K562 (cell line): ENCODE results near the gene RAP1GDS1. TPM values are rescaled to one million over a fixed set of nuclear protein-coding genes. Genes with fewer than 3 reads are reported as not detected.

Experiments
- ATAC-seq: fragments of 200-7000 bp; cut with Tn5 transposase; 3 replicates; pipeline ENCODE4 v1.9.1; 2020; ENCODE audit warnings: moderate library complexity
- BruUV-seq: library from RNA; stranded (reverse); fragments of 400-500 nt; replicated peaks from 2 replicates; lab custom pipeline; 2021; lab: Mats Ljungman, UMichigan
- CTCF ChIA-PET: fragments of 300-600 bp; formaldehyde crosslinking; extraction: SDS; loops from one replicate; lab custom pipeline; 2021; ENCODE audit warnings: low intra/inter-chr PET ratio; lab: Yijun Ruan, JAX
- POLR2A ChIA-PET: fragments of 300-600, 350-650 bp; sonication (Branson Sonifier 250); formaldehyde crosslinking; extraction: SDS; loops from one replicate; lab custom pipeline; 2021; ENCODE audit warnings: antibody characterized with exemption, inconsistent platforms; lab: Yijun Ruan, JAX
- DNase-seq, 4 experiments: peaks; one replicate each; pipeline versions ENCODE4 v3.0.0 to v3.0.0-alpha.2; 2011 to 2018; ENCODE audit warnings: low spot score in 3 of 4, mixed read lengths in 3 of 4; ENCODE audit errors: extremely low read depth in 1 of 4
- FAIRE-seq: peaks from 2 replicates; lab custom pipeline; 2011; peaks lifted over from hg19 to GRCh38; lab: Jason Lieb, UNC
- H2AFZ ChIP-seq: 2 replicates; pipeline ENCODE4 v1.6.0; 2011; ENCODE audit warnings: low read depth, low read length, control low read depth, inconsistent platforms
- H3K27ac ChIP-seq: fragments of 200-600 bp; 3 replicates; pipeline ENCODE4 v1.8.0; 2011; ENCODE audit warnings: low read depth, mild to moderate bottlenecking, control low read depth, inconsistent platforms, low read length, moderate library complexity, mixed read lengths; ENCODE audit errors: extremely low read depth
- H3K27me3 ChIP-seq, 2 experiments: fragments of 300-600 bp in 1 of 2; 2 replicates in 1 of 2; 3 replicates in 1 of 2; pipeline versions ENCODE4 v1.6.0 to v1.8.0; 2011; ENCODE audit warnings: inconsistent platforms in 2 of 2, low read length in 2 of 2, mild to moderate bottlenecking in 1 of 2, mixed read lengths in 1 of 2, moderate library complexity in 1 of 2; ENCODE audit not compliant: control insufficient read depth in 2 of 2, insufficient read depth in 2 of 2
- H3K36me3 ChIP-seq: fragments of 300-600 bp; 3 replicates; pipeline ENCODE4 v1.8.0; 2011; ENCODE audit warnings: mild to moderate bottlenecking, low read length, inconsistent platforms; ENCODE audit not compliant: control insufficient read depth, insufficient read depth
- H3K4me1 ChIP-seq, 2 experiments: fragments of 200-600 bp in 1 of 2; replicated peaks in 1 of 2; 2 replicates in 1 of 2; 3 replicates in 1 of 2; pipeline versions ENCODE4 v1.5.1 to v1.8.0; 2011; ENCODE audit warnings: inconsistent platforms in 2 of 2, low read length in 2 of 2, mild to moderate bottlenecking in 1 of 2, mixed read lengths in 1 of 2, moderate library complexity in 1 of 2; ENCODE audit not compliant: control insufficient read depth in 2 of 2, insufficient read depth in 2 of 2
- H3K4me2 ChIP-seq: 2 replicates; pipeline ENCODE4 v1.6.1; 2011; ENCODE audit warnings: low read length, control low read depth, inconsistent platforms, mixed read lengths; ENCODE audit not compliant: insufficient read depth
- H3K4me3 ChIP-seq: fragments of 200-600 bp; sonication (generic), shearing (Covaris generic); 2 replicates; pipeline ENCODE4 v1.5.1; 2016; ENCODE audit warnings: control low read depth, inconsistent platforms
- H3K79me2 ChIP-seq: fragments of 200-600 bp; 3 replicates; pipeline ENCODE4 v1.8.0; 2011; ENCODE audit warnings: low read length, inconsistent platforms; ENCODE audit not compliant: control insufficient read depth, insufficient read depth
- H3K9ac ChIP-seq, 2 experiments: 2 replicates each; pipeline versions ENCODE4 v1.6.0 to v1.6.1; 2011; ENCODE audit warnings: low read depth in 2 of 2, low read length in 2 of 2, control low read depth in 1 of 2, inconsistent platforms in 1 of 2, mild to moderate bottlenecking in 1 of 2, mixed read lengths in 1 of 2; ENCODE audit not compliant: insufficient read depth in 1 of 2
- H3K9me1 ChIP-seq: one replicate; pipeline ENCODE4 v1.6.0; 2011; ENCODE audit warnings: inconsistent platforms, mild to moderate bottlenecking, low read length, moderate library complexity; ENCODE audit not compliant: control insufficient read depth, insufficient read depth
- H3K9me3 ChIP-seq: replicated peaks from 2 replicates; pipeline ENCODE4 v1.5.1; 2011; ENCODE audit warnings: low read depth, low read length, inconsistent platforms; ENCODE audit not compliant: control insufficient read depth, insufficient read depth
- H4K20me1 ChIP-seq: replicated peaks from 2 replicates; pipeline ENCODE4 v1.6.1; 2011; ENCODE audit warnings: low read length, inconsistent platforms, mixed read lengths; ENCODE audit not compliant: control insufficient read depth, insufficient read depth
- BCOR ChIP-seq: fragments of 450-650 bp; IDR thresholded peaks from 2 replicates; pipeline ENCODE4 v1.6.1; 2016
- CXXC5 ChIP-seq: fragments of 250-450 bp; sonication (Bioruptor Pico); IDR thresholded peaks from 2 replicates; pipeline ENCODE4 v1.8.0; 2022; ENCODE audit warnings: inconsistent platforms, mild to moderate bottlenecking, moderate library complexity
- EZH2 ChIP-seq: IDR thresholded peaks from 2 replicates; pipeline ENCODE4 v1.6.1; 2012; ENCODE audit warnings: low read depth, mild to moderate bottlenecking, inconsistent platforms, low read length, borderline replicate concordance
- KAT7 ChIP-seq: sonication (generic); formaldehyde crosslinking; IDR thresholded peaks from 2 replicates; pipeline ENCODE4 v1.8.0; 2022; ENCODE audit warnings: missing genetic modification reagents, mild to moderate bottlenecking, borderline replicate concordance
- NFYB ChIP-seq: IDR thresholded peaks from 2 replicates; pipeline ENCODE4 v1.6.1; 2011; ENCODE audit warnings: mild to moderate bottlenecking, moderate library complexity; ENCODE audit not compliant: insufficient read length; ENCODE audit errors: extremely low read depth
- NR4A1 ChIP-seq, 2 experiments: fragments of 250-450 bp in 1 of 2; fragments of 450-650 bp in 1 of 2; sonication (Bioruptor Pico) in 1 of 2; IDR thresholded peaks; 2 replicates each; pipeline versions ENCODE4 v1.4.0 to v1.6.1; 2016 to 2020; ENCODE audit warnings: mild to moderate bottlenecking in 2 of 2, missing compliant biosample characterization in 1 of 2, missing genetic modification characterization in 1 of 2, moderate library complexity in 1 of 2
- STAT5A ChIP-seq: IDR thresholded peaks from 2 replicates; pipeline ENCODE4 v1.6.1; 2012; ENCODE audit warnings: low read length, inconsistent platforms, borderline replicate concordance
- ZEB2 ChIP-seq: fragments of 450-650 bp; IDR thresholded peaks from 2 replicates; pipeline ENCODE4 v1.6.1; 2016
- ZNF23 ChIP-seq: fragments of 250-450 bp; sonication (Bioruptor Pico); IDR thresholded peaks from 2 replicates; pipeline ENCODE4 v1.4.0; 2020; ENCODE audit warnings: mild to moderate bottlenecking
- ZNF395 ChIP-seq: fragments of 200-800 bp; sonication (Bioruptor generic); IDR thresholded peaks from 2 replicates; pipeline ENCODE4 v1.6.1; 2017; ENCODE audit warnings: missing genetic modification characterization, missing compliant biosample characterization
- ZNF445 ChIP-seq: fragments of 250-450 bp; sonication (Bioruptor Pico); IDR thresholded peaks from 2 replicates; pipeline ENCODE4 v1.4.0; 2020; ENCODE audit warnings: low read depth, mild to moderate bottlenecking, moderate library complexity
- ZNF561 ChIP-seq: fragments of 450-650 bp; formaldehyde crosslinking; conservative IDR thresholded peaks from 2 replicates; pipeline ENCODE4 v1.4.0; 2020; ENCODE audit warnings: mild to moderate bottlenecking, moderate library complexity
- ZNF696 ChIP-seq: fragments of 250-450 bp; sonication (Bioruptor Pico); conservative IDR thresholded peaks from 2 replicates; pipeline ENCODE4 v1.4.0; 2020; ENCODE audit warnings: mild to moderate bottlenecking, moderate library complexity
- ZNF699 ChIP-seq: fragments of 250-450 bp; sonication (Bioruptor Pico); IDR thresholded peaks from 2 replicates; pipeline ENCODE4 v1.8.0; 2021; ENCODE audit warnings: mild to moderate bottlenecking, moderate library complexity; ENCODE audit not compliant: insufficient replicate concordance
- ZSCAN29 ChIP-seq: fragments of 450-650 bp; IDR thresholded peaks from 2 replicates; pipeline ENCODE4 v1.6.1; 2017
- ZZZ3 ChIP-seq: fragments of 450-650 bp; IDR thresholded peaks from 2 replicates; pipeline ENCODE4 v1.6.1; 2016; ENCODE audit warnings: antibody characterized with exemption, mild to moderate bottlenecking, moderate library complexity
- WGBS: fragments of 100-300 bp; shearing (Covaris generic); methylation state at CpG from one replicate; pipeline ENCODE4 v1.1.6; 2016; ENCODE audit warnings: low coverage, mixed read lengths; ENCODE audit not compliant: insufficient coverage; ENCODE audit errors: missing lambda C conversion rate; 5-methylcytosine and 5-hydroxymethylcytosine counted together
- in situ Hi-C: fragments of 300-500 bp; cut with MboI; formaldehyde crosslinking; loops from 4 replicates; pipeline ENCODE4 v1.15.0; 2018; ENCODE audit warnings: inconsistent platforms, mixed read lengths
- intact Hi-C: fragments of 100-400 bp; cut with micrococcal nuclease; formaldehyde crosslinking; loops from 2 replicates; pipeline ENCODE4 v1.14.2; 2022
- polyA plus RNA-seq, 8 experiments: library from polyadenylated mRNA; depleted of rRNA in 4 of 8; stranded (reverse) in 5 of 8; unstranded in 3 of 8; fragments of >200 nt; fragmentation: Nextera tagmentation in 2 of 8; fragmentation: Illumina TruSeq in 1 of 8; extraction: Ambion mirVana in 2 of 8; extraction: Trizol in 1 of 8; gene quantifications; 2 replicates each; pipeline versions ENCODE4 v1.2.1 to v1.2.3, GENCODE V29; 2011 to 2014; ENCODE audit warnings: inconsistent platforms in 1 of 8, missing spikeins in 1 of 8
- total RNA-seq, 7 experiments: library from RNA; depleted of rRNA in 6 of 7; stranded (reverse); fragments of >200 nt in 6 of 7; fragmentation: Illumina TruSeq in 2 of 7; extraction: Trizol in 2 of 7; gene quantifications; 2 replicates each; pipeline versions ENCODE4 v1.2.1 to v1.2.3, GENCODE V29; 2011 to 2021; ENCODE audit warnings: low replicate concordance in 1 of 7

The RAP1GDS1 gene
- total and polyA plus RNA-seq, 9 of the 15 experiments (the other 6 are each of a cell fraction or from before 2014, with no cell fraction given), result 27.2 to 55.6 (median 31.5) TPM

- FAIRE-seq (no peak), ATAC-seq (no peak), DNase-seq (no peak)
- ChIA-PET CTCF (no interaction called here), POLR2A (no interaction called here)
- H3K27me3 ChIP-seq, result no peaks in the 10 kb centered on the region
- 69% methylated on average over 2 of the region's 2 CpGs for WGBS
- intact Hi-C loops (no loop called here), in situ Hi-C loops (no loop called here)
- H3K4me2 ChIP-seq, result no peak overlapping the region
- no TSS peak for BruUV-seq
- no peak for TF ChIP-seq EZH2
- TF ChIP-seq ZNF445 (CRISPR knock-in tag), result no peak
- H4K20me1 ChIP-seq, result no peaks in the 10 kb centered on the region
- no peak overlapping the region for H3K4me3 ChIP-seq
- H3K9me3 ChIP-seq, result no peaks in the 10 kb centered on the region
- no peaks in the 10 kb centered on the region for H3K4me1 ChIP-seq
- H2AFZ ChIP-seq, result no peak overlapping the region
- no peaks in the 10 kb centered on the region for H3K9me1 ChIP-seq
- H3K27ac ChIP-seq, result no peak overlapping the region
- H3K79me2 ChIP-seq, result no peaks in the 10 kb centered on the region
- H3K36me3 ChIP-seq, result no peaks in the 10 kb centered on the region
- no peak overlapping the region for H3K9ac ChIP-seq
Observed at GRCh38 chr4:98338761-98339438, 77.7 kb downstream of the RAP1GDS1 start.

- in situ Hi-C loops, result no loop called here
- ATAC-seq, result no peak
- BruUV-seq, result no TSS peak
- TF ChIP-seq ZSCAN29 (no peak), STAT5A (no peak), ZNF395 (CRISPR knock-in tag) (no peak), KAT7 (CRISPR knock-in tag) (no peak), NFYB (no peak), ZEB2 (no peak), ZNF23 (no peak), CXXC5 (no peak), ZNF561 (CRISPR knock-in tag) (no peak), ZNF696 (CRISPR knock-in tag) (no peak), BCOR (no peak), NR4A1 (CRISPR knock-in tag; IDR thresholded peaks at IDR 0.05) (no peak), NR4A1 (tag; IDR thresholded peaks at IDR 0.05) (no peak), ZZZ3 (no peak), ZNF699 (CRISPR knock-in tag) (no peak)
Observed at GRCh38 chr4:98341309-98341708, 80.1 kb downstream of the RAP1GDS1 start.

More at GRCh38 chr4:98341309-98341708, 80.1 kb downstream of the RAP1GDS1 start:
- H3K4me3 ChIP-seq, result no peak overlapping the region
- H3K4me1 ChIP-seq, result no peaks in the 10 kb centered on the region
- FAIRE-seq, result no peak
- intact Hi-C loops, result no loop called here
- H3K27me3 ChIP-seq, result no peaks in the 10 kb centered on the region
- CTCF ChIA-PET, result no interaction called here
- H3K4me2 ChIP-seq, result no peak overlapping the region
- no peak overlapping the region for H3K9ac ChIP-seq
- H3K36me3 ChIP-seq, result 0 out of 3 replicates have a peak, but pooled peaks cover 3% of the 10 kb centered on the region
- H2AFZ ChIP-seq, result no peak overlapping the region
- 43% methylated on average over 2 of the region's 2 CpGs for WGBS
- H3K79me2 ChIP-seq, result no peaks in the 10 kb centered on the region
- no peak overlapping the region for H3K27ac ChIP-seq
- H3K9me3 ChIP-seq, result no peaks in the 10 kb centered on the region
- H4K20me1 ChIP-seq, result no peaks in the 10 kb centered on the region
- no peaks in the 10 kb centered on the region for H3K9me1 ChIP-seq
- no peak for DNase-seq
- POLR2A ChIA-PET, result no interaction called here
